GM23338 (cell line): ENCODE results near the gene WDR93. TPM values are rescaled to one million over a fixed set of nuclear protein-coding genes. Genes with fewer than 3 reads are reported as not detected.

Experiments used
- ATAC-seq: fragments of 200-7000 bp; cut with Tn5 transposase; 3 replicates; pipeline ENCODE4 v1.9.1; 2020
- DNase-seq: peaks from one replicate; pipeline ENCODE4 v3.0.0-alpha.2; 2015; ENCODE audit warnings: low spot score
- H2AFZ ChIP-seq: fragments of 200-600 bp; sonication (generic); 2 replicates; pipeline ENCODE4 v1.8.0; 2016; ENCODE audit warnings: antibody characterized with exemption, mild to moderate bottlenecking, moderate library complexity
- H3F3A ChIP-seq: fragments of 200-600 bp; sonication (generic); replicated peaks from 2 replicates; pipeline ENCODE4 v1.8.0; 2017; ENCODE audit warnings: antibody characterized with exemption, mixed run types, low read depth
- H3K27ac ChIP-seq: fragments of 200-600 bp; sonication (generic); 2 replicates; pipeline ENCODE4 v1.6.1; 2016; ENCODE audit warnings: low read depth
- H3K27me3 ChIP-seq: fragments of 200-600 bp; sonication (generic); 2 replicates; pipeline ENCODE4 v1.8.0; 2016; ENCODE audit warnings: mild to moderate bottlenecking, mixed run types, moderate library complexity; ENCODE audit not compliant: insufficient read depth
- H3K36me3 ChIP-seq: fragments of 200-600 bp; sonication (generic); 2 replicates; pipeline ENCODE4 v1.8.0; 2016; ENCODE audit warnings: mild to moderate bottlenecking; ENCODE audit not compliant: insufficient read depth
- H3K4me1 ChIP-seq: fragments of 200-600 bp; sonication (generic); 2 replicates; pipeline ENCODE4 v1.8.0; 2016; ENCODE audit warnings: mild to moderate bottlenecking, moderate library complexity; ENCODE audit not compliant: insufficient read depth
- H3K4me2 ChIP-seq: fragments of 200-600 bp; sonication (generic); 2 replicates; pipeline ENCODE4 v1.7.1; 2017; ENCODE audit warnings: mixed run types
- H3K4me3 ChIP-seq: fragments of 200-600 bp; sonication (generic); 2 replicates; pipeline ENCODE4 v1.6.1; 2016; ENCODE audit warnings: mixed run types
- H3K79me2 ChIP-seq: fragments of 200-600 bp; sonication (generic); replicated peaks from 2 replicates; pipeline ENCODE4 v1.8.0; 2017; ENCODE audit warnings: mild to moderate bottlenecking; ENCODE audit not compliant: insufficient read depth
- H3K9me2 ChIP-seq: fragments of 200-600 bp; sonication (generic); 2 replicates; pipeline ENCODE4 v1.8.0; 2017; ENCODE audit not compliant: insufficient read depth
- H4K20me1 ChIP-seq: fragments of 200-600 bp; sonication (generic); replicated peaks from 2 replicates; pipeline ENCODE4 v1.8.0; 2017; ENCODE audit warnings: mild to moderate bottlenecking; ENCODE audit not compliant: insufficient read depth
- H3K27ac Mint-ChIP-seq: 2 replicates; pipeline ENCODE4 v1.8.0; 2020; ENCODE audit warnings: inconsistent platforms, mild to moderate bottlenecking, moderate library complexity, mixed read lengths
- H3K27me3 Mint-ChIP-seq: 3 replicates; pipeline ENCODE4 v1.8.0; 2022; ENCODE audit warnings: low read depth, mild to moderate bottlenecking, moderate library complexity, mixed read lengths, inconsistent platforms; ENCODE audit not compliant: insufficient read depth, poor library complexity
- H3K36me3 Mint-ChIP-seq: 3 replicates; pipeline ENCODE4 v1.8.0; 2021; ENCODE audit warnings: low read depth, mild to moderate bottlenecking, inconsistent platforms, moderate library complexity, mixed read lengths
- H3K4me1 Mint-ChIP-seq: 3 replicates; pipeline ENCODE4 v1.8.0; 2020; ENCODE audit warnings: mild to moderate bottlenecking, inconsistent platforms, mixed read lengths
- H3K4me3 Mint-ChIP-seq: 3 replicates; pipeline ENCODE4 v1.8.0; 2021; ENCODE audit warnings: moderate library complexity, mild to moderate bottlenecking, inconsistent platforms, mixed read lengths
- H3K9me3 Mint-ChIP-seq: 3 replicates; pipeline ENCODE4 v1.8.0; 2020; ENCODE audit warnings: moderate library complexity, mild to moderate bottlenecking, inconsistent platforms, mixed read lengths
- CREB1 ChIP-seq: fragments of 250-450 bp; sonication (Bioruptor Pico); IDR thresholded peaks from 2 replicates; pipeline ENCODE4 v1.5.0; 2020; ENCODE audit warnings: low read depth, mild to moderate bottlenecking, moderate library complexity
- ETS1 ChIP-seq: IDR thresholded peaks from 2 replicates; pipeline ENCODE4 v1.6.1; 2016; ENCODE audit warnings: antibody characterized with exemption
- EZH2 ChIP-seq: fragments of 200-600 bp; sonication (generic); IDR thresholded peaks from one replicate; pipeline ENCODE4 v1.8.0; 2017; ENCODE audit warnings: antibody characterized with exemption, mild to moderate bottlenecking, low read depth; ENCODE audit not compliant: unreplicated experiment
- EZH2phosphoT487 ChIP-seq: fragments of 200-600 bp; sonication (generic); IDR thresholded peaks from one replicate; pipeline ENCODE4 v1.8.1; 2018; ENCODE audit warnings: antibody characterized with exemption; ENCODE audit not compliant: unreplicated experiment
- NANOG ChIP-seq: IDR thresholded peaks from 2 replicates; pipeline ENCODE4 v1.6.1; 2016; ENCODE audit warnings: antibody characterized with exemption, borderline replicate concordance
- POLR2AphosphoS5 ChIP-seq: IDR thresholded peaks from 2 replicates; pipeline ENCODE4 v1.6.1; 2016; ENCODE audit warnings: antibody characterized with exemption, low read depth
- REST ChIP-seq: IDR thresholded peaks from one replicate; pipeline ENCODE4 v1.6.1; 2018; ENCODE audit warnings: antibody characterized with exemption; ENCODE audit not compliant: unreplicated experiment
- STAT1 ChIP-seq: IDR thresholded peaks from one replicate; pipeline ENCODE4 v1.6.1; 2016; ENCODE audit warnings: antibody characterized with exemption; ENCODE audit not compliant: unreplicated experiment
- ZNF114 ChIP-seq: fragments of 250-450 bp; sonication (Bioruptor Pico); IDR thresholded peaks from 2 replicates; pipeline ENCODE4 v1.5.0; 2020; ENCODE audit warnings: mild to moderate bottlenecking, moderate library complexity
- polyA plus RNA-seq: library from polyadenylated mRNA; unstranded; fragments of >200 nt; fragmentation: Nextera tagmentation; extraction: Ambion mirVana; gene quantifications from 2 replicates; pipeline ENCODE4 v1.2.1, GENCODE V29; 2016
- total RNA-seq: library from RNA; depleted of rRNA; stranded (reverse); fragments of >200 nt; shearing (Covaris generic); gene quantifications from 2 replicates; pipeline ENCODE4 v1.2.3, GENCODE V29; 2014

Gene WDR93
- total and polyA plus RNA-seq, 2 experiments from 2014 or later = 0.14 TPM; not detected in 1

GRCh38 chr15:89680282-89680873 lies 10.2 kb upstream of the WDR93 start (continued):
- TF ChIP-seq ETS1 = no peak
- TF ChIP-seq STAT1 = no peak
- no peak for TF ChIP-seq ZNF114 (CRISPR knock-in tag)
- no peak for TF ChIP-seq CREB1 (CRISPR knock-in tag)
- TF ChIP-seq REST = no peak
- no peak for TF ChIP-seq EZH2

- H3K9me2 ChIP-seq = no peaks in the 10 kb centered on the region
- TF ChIP-seq STAT1 = no peak
- TF ChIP-seq REST = no peak
- no peak for TF ChIP-seq EZH2phosphoT487
- no peak for TF ChIP-seq ZNF114 (CRISPR knock-in tag)
- TF ChIP-seq ETS1 = no peak
- no peak for TF ChIP-seq CREB1 (CRISPR knock-in tag)
- TF ChIP-seq POLR2AphosphoS5 = no peak
- no peak for TF ChIP-seq NANOG
- TF ChIP-seq EZH2 = no peak
These were observed 9.5 kb upstream of the WDR93 start for GRCh38 chr15:89681146-89681545.

More at GRCh38 chr15:89681146-89681545, 9.5 kb upstream of the WDR93 start:
- Histone ChIP-seq H3K4me1 (no peaks in the 10 kb centered on the region), H3K27ac (no peak overlapping the region), H2AFZ (no peak overlapping the region), H3K4me3 (no peak overlapping the region), H3K4me2 (no peak overlapping the region), H3K27me3 (no peaks in the 10 kb centered on the region), H3F3A (no peaks in the 10 kb centered on the region), H3K36me3 (no peaks in the 10 kb centered on the region), H4K20me1 (no peaks in the 10 kb centered on the region; the same call in 1 of the 2 replicates), H3K79me2 (no peaks in the 10 kb centered on the region)
- no peak overlapping the region for H3K27ac Mint-ChIP-seq
- no peaks in the 10 kb centered on the region for H3K36me3 Mint-ChIP-seq
- H3K27me3 Mint-ChIP-seq = peaks cover 11% of the 10 kb centered on the region
- no peaks in the 10 kb centered on the region for H3K9me3 Mint-ChIP-seq
- no peak overlapping the region for H3K4me3 Mint-ChIP-seq
- DNase-seq (no peak), ATAC-seq (no peak)
- no peaks in the 10 kb centered on the region for H3K4me1 Mint-ChIP-seq
